ENCODE data around the gene NT5DC3. TPM values are rescaled to one million over a fixed set of nuclear protein-coding genes. Genes with fewer than 3 reads are reported as not detected.
A peak's percentile ranks its signal among the peaks of the same experiment; 100 is the strongest.

The NT5DC3 gene
- 7.0 and 15.4 TPM in 2 replicates for total RNA-seq (2014; rRNA removed; shearing (Covaris generic))

DNA sequence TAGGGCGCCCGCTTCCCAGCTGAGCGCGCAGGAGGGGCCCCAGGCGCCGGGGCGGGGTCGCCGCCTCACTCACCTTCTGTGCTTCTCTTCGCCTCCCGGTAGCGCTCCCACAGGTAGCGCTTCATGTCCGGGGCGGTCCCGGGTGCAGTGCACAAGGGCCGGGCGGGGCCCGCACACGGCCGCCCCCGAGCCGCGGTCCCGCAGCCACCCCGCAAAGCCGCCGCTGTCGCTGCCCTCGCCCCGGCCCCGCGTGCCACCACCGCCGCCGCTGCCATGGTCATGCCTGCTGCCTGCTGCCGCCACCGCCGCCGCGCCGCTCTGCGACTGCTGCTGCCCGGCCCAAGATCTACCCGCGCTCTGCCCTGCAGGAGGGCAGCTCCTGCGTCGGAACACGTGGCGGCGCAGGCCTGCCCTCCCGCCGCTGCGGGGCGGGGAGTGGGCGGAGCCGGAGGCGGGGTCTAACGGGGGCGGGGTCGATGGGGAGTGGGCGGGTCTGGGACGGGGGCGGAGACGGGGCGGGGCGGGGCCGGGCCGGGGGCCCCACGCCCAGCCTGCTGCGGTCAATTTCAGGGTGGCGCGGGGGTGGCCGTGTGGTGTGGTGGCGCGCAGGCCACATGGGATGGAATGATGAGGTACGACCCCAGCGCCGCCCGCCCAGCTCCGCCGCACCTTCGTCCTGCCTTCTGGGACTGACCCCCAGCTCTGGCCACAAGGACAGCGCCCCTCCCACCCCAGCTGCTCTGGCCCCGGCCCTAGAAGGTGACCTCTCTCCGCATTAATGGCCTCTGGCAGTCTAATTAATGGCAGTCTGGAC, at the start of gene NT5DC3:
Gene NT5DC3, minus strand, starts transcription at position 359 of the 814 bp plus-strand sequence. Its CDS starts 78 bp downstream, at position 281.
- Histone ChIP-seq H3K36me3 (peaks cover 5% of the 10 kb centered on the region), H3K4me3 (peak within 1 kb of the TSS; percentile 99), H3K27me3 (replicated peaks) (no peaks in the 10 kb centered on the region), H3K27ac (peak within 1 kb of the TSS; percentile 83), H3K9me3 (replicated peaks) (peaks cover 3% of the 10 kb centered on the region; the same call in 1 of the 2 replicates), H3K4me1 (replicated peaks) (peaks cover 30% of the 10 kb centered on the region)
- DNase-seq (ENCODE audit: low read depth in 1 of 2, low spot score in 2 of 2), result peak; percentile 38 to 84

DNA sequence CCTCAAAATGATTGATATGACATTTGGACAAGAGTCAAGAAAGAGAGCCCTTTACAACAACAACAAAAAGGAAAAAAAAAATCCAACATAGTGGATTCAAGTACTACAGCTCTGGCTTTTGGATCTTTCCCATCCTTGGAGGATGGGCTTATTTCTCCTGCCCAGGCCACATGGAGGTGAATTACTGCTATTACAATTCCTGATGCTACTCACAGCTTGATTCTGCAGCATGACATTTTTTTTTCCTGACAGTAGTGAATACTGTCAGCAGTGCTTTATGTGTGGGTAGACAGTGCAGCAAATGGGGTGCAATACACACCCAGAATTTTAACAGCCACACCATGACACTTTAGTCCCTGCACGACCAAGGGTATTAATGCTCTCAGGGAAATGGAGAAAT, 46.7 kb upstream of the NT5DC3 start:
- Histone ChIP-seq H3K36me3 (no peaks in the 10 kb centered on the region), H3K4me1 (replicated peaks) (no peaks in the 10 kb centered on the region)
- no peak for DNase-seq (ENCODE audit: low read depth in 1 of 2, low spot score in 2 of 2)

DNA sequence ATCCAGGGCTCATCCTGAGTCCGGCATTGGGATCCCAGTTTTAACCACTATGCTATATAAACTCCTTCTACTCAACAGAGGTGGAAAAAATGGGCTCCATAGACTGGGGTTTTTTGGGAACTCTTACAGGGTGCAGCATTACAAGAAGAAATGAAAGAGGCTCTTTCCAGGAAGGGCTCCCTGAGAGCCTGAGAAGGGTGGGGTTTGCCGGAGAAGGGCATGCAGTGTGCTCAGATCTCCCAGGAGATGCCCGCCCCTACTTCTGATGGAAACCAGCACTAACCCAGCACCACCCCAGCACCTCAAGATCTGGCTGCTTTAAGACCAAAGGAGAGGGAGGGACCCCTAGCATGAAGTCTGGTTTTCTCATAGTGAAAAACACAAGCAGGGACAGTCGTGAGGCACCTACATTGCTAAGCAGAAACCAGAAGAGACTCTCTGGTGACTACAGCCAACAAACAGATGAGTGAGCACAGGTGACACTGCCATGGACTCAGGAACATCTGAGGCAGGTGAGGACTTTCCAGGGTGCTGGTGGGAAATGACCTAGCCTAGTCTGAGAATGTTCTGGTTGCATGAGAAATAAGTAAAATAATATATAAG, 45.3 kb upstream of the NT5DC3 start:
- Histone ChIP-seq H3K27me3 (replicated peaks) (no peaks in the 10 kb centered on the region), H3K27ac (no peak overlapping the region), H3K4me3 (no peak overlapping the region), H3K4me1 (replicated peaks) (no peaks in the 10 kb centered on the region), H3K36me3 (no peaks in the 10 kb centered on the region), H3K9me3 (replicated peaks) (no peaks in the 10 kb centered on the region)
- DNase-seq (ENCODE audit: low read depth in 1 of 2, low spot score in 2 of 2), result no peak

More for the DNA sequence above, 46.7 kb upstream of the NT5DC3 start:
- Histone ChIP-seq H3K9me3 (replicated peaks) (no peaks in the 10 kb centered on the region), H3K4me3 (no peak overlapping the region), H3K27me3 (replicated peaks) (no peaks in the 10 kb centered on the region), H3K27ac (no peak overlapping the region)

DNA sequence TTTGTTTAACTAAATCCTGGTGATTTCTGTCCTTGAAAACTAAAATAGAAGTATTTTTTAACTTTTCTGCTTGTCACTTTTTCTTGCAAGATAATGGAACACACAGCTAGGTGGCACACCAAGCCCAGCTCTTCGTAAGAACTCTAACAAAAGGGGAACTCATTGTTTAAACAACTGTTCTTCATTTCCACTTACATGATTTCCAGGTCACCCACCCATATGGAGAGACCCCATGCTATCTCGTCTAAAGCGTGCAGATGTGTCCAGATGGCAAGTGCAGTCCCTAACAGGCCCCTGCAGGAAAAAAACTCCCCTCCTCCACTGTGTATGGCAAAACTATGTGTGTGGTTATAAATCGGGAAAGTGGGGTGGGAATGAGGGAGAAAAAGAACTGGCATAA, 43.3 kb upstream of the NT5DC3 start:
- H3K9me3 ChIP-seq (replicated peaks), result no peaks in the 10 kb centered on the region
- no peaks in the 10 kb centered on the region for H3K36me3 ChIP-seq
- H3K27me3 ChIP-seq (replicated peaks), result no peaks in the 10 kb centered on the region
- no peak for DNase-seq (ENCODE audit: low read depth in 1 of 2, low spot score in 2 of 2)
- H3K4me1 ChIP-seq (replicated peaks), result no peaks in the 10 kb centered on the region
- H3K4me3 ChIP-seq, result no peak overlapping the region
- H3K27ac ChIP-seq, result no peak overlapping the region

DNA sequence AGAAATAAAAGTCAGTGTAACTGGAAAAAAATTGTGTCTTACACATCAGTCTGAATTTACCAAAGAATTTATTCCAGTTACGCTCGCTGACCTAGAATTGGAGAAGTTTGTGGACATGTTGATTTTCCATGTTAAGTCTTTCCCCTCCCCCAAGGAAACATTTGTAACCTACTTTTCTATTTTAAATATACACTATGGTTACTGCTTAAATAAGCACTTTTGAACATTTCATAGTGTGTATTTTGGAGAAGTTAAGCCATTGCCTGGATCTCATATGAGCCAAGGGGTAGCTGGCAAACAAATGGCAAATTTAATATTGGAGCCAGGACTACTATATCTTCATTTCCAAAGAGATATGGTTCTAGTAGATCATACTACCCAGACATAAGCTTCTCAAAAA, 42.9 kb upstream of the NT5DC3 start:
- H3K9me3 ChIP-seq (replicated peaks), result no peaks in the 10 kb centered on the region
- no peak for DNase-seq (ENCODE audit: low read depth in 1 of 2, low spot score in 2 of 2)
- no peak overlapping the region for H3K4me3 ChIP-seq
- H3K4me1 ChIP-seq (replicated peaks), result no peaks in the 10 kb centered on the region
- H3K27me3 ChIP-seq (replicated peaks), result no peaks in the 10 kb centered on the region
- no peak overlapping the region for H3K27ac ChIP-seq
- H3K36me3 ChIP-seq, result no peaks in the 10 kb centered on the region

- Histone ChIP-seq H3K27ac (no peak overlapping the region), H3K9me3 (replicated peaks) (no peaks in the 10 kb centered on the region), H3K4me1 (replicated peaks) (no peaks in the 10 kb centered on the region), H3K27me3 (replicated peaks) (no peaks in the 10 kb centered on the region), H3K4me3 (no peak overlapping the region), H3K36me3 (no peaks in the 10 kb centered on the region)
- no peak for DNase-seq (ENCODE audit: low read depth in 1 of 2, low spot score in 2 of 2)
These were observed 42.0 kb upstream of the NT5DC3 start for GRCh38 chr12:103882861-103883596.

- DNase-seq (ENCODE audit: low read depth in 1 of 2, low spot score in 2 of 2), result no peak
- Histone ChIP-seq H3K36me3 (no peaks in the 10 kb centered on the region), H3K4me3 (no peak overlapping the region), H3K4me1 (replicated peaks) (no peaks in the 10 kb centered on the region), H3K9me3 (replicated peaks) (no peaks in the 10 kb centered on the region), H3K27ac (no peak overlapping the region), H3K27me3 (replicated peaks) (no peaks in the 10 kb centered on the region)
These were observed 40.2 kb upstream of the NT5DC3 start for GRCh38 chr12:103881261-103881660.

DNA sequence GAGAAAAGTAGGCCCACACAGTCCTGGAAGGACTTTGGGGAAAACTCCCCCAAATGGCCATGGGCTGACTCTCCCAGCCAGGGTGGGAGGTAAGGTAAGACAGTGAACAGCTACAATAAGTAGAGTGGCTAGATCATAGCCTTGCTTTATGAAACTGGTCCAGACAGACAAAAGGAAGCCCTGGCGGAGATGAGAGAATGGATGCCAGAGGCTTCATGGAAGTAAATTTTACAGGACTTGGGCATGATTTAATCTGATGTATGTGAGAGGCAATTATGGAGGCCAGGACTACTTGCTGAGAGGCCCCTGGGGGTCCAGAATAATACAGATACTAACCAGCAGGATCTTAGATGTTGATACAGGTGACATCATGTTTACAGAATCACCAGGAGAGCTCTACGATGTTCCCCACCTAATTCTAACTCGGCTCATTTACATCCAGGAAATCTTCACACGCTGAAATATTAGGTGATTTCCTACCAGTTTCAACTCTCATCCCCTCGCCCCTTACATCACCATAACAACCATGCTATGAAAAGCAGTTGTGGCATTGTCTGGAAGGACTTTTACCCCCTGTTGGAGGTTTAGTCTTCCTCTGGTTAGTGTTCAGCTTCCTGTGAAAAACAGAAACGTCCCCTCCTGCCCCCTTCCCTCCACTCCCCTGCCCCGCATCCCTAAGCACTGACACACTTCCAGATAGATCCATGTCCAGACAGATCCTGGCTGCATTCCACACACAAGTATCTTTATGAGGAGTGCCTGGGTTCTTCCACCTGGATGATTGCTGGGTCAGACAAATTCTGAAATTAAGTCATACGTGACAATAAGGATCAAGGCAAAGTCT, 39.5 kb upstream of the NT5DC3 start:
- Histone ChIP-seq H3K27ac (no peak overlapping the region), H3K4me3 (no peak overlapping the region), H3K27me3 (replicated peaks) (no peaks in the 10 kb centered on the region), H3K4me1 (replicated peaks) (no peaks in the 10 kb centered on the region), H3K36me3 (no peaks in the 10 kb centered on the region), H3K9me3 (replicated peaks) (no peaks in the 10 kb centered on the region)
- DNase-seq (ENCODE audit: low read depth in 1 of 2, low spot score in 2 of 2), result no peak

DNA sequence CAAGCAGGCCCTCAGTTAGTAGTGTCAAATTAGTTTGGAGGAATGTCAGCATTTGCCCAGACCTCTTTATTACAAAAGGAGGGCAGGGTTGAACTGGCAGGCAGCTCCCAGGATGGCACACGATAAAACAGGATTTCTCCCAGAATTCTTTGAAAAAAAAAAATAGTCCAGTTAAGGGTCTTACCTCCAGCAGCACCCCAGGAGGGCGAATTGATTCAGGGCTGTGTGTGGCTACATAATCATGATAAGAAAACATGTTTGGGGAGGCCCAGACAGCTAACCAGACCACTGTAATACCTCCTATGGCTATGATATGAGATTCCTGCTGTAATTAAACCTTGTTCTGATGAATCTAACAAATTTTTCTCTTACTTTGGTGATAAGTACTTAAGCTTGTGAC, 38.8 kb upstream of the NT5DC3 start:
- H3K27me3 ChIP-seq (replicated peaks), result no peaks in the 10 kb centered on the region

GRCh38 chr12:103879048-103879692, 38.1 kb upstream of the NT5DC3 start:
- Histone ChIP-seq H3K36me3 (no peaks in the 10 kb centered on the region), H3K27me3 (replicated peaks) (no peaks in the 10 kb centered on the region), H3K4me1 (replicated peaks) (no peaks in the 10 kb centered on the region), H3K4me3 (no peak overlapping the region), H3K9me3 (replicated peaks) (no peaks in the 10 kb centered on the region), H3K27ac (no peak overlapping the region)
- no peak for DNase-seq (ENCODE audit: low read depth in 1 of 2, low spot score in 2 of 2)

More for the DNA sequence above, 38.8 kb upstream of the NT5DC3 start:
- H3K36me3 ChIP-seq, result no peaks in the 10 kb centered on the region
- H3K4me3 ChIP-seq, result no peak overlapping the region
- no peaks in the 10 kb centered on the region for H3K9me3 ChIP-seq (replicated peaks)
- H3K4me1 ChIP-seq (replicated peaks), result no peaks in the 10 kb centered on the region
- no peak for DNase-seq (ENCODE audit: low read depth in 1 of 2, low spot score in 2 of 2)
- H3K27ac ChIP-seq, result no peak overlapping the region

DNA sequence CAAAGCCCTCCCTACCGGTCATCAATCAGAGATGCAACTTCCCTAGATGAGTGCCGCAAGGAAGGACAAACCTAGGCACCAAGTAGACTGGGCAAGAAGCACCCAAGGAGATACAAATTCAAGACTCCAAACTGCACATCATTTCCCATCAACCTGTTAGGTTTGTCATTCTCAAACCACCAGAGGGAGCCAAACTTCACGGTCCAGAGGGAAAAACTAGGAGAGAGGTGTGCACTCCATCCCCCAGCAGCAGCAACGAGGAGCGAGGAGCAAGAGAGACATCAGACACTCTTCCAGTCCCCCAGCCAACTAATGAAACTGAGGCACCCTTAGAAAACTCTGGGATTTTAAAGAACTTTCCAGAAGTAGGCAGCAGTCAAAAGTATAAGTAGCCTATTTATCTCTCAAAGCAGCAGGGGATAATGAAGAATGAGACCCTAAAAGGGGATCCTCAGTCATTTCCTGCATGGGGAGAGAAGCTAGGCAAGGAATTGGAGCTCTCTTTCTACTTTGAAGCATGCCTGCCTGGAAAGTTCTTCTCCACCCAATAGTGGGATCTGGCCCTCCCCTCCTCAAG, 37.0 kb upstream of the NT5DC3 start:
- H3K27me3 ChIP-seq (replicated peaks), result no peaks in the 10 kb centered on the region
- no peaks in the 10 kb centered on the region for H3K9me3 ChIP-seq (replicated peaks)
- DNase-seq (ENCODE audit: low read depth in 1 of 2, low spot score in 2 of 2), result peak; percentile 52 to 65
- no peak overlapping the region for H3K27ac ChIP-seq
- no peaks in the 10 kb centered on the region for H3K36me3 ChIP-seq
- H3K4me1 ChIP-seq (replicated peaks), result no peaks in the 10 kb centered on the region
- no peak overlapping the region for H3K4me3 ChIP-seq

DNA sequence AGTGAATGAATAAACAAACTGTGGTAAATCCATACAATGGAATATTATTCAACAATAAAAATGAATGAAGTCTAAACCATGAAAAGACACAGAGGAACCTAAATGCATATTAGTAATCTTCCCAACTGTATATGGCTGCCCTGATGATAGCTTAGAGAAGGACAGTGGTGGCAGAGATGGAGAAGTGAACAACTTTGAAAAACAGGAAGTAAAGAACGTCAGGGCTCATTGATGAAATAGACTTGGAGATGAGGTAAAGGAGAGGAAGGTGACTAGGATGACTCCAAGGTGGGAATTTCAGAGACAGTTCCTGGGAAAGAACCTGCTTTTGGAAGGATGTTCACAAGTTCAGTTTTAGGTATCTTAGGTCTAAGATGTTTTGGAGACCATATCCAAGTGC, 36.3 kb upstream of the NT5DC3 start:
- Histone ChIP-seq H3K27me3 (replicated peaks) (no peaks in the 10 kb centered on the region), H3K9me3 (replicated peaks) (no peaks in the 10 kb centered on the region), H3K36me3 (no peaks in the 10 kb centered on the region), H3K4me3 (no peak overlapping the region), H3K4me1 (replicated peaks) (no peaks in the 10 kb centered on the region), H3K27ac (no peak overlapping the region)
- no peak for DNase-seq (ENCODE audit: low read depth in 1 of 2, low spot score in 2 of 2)

DNA sequence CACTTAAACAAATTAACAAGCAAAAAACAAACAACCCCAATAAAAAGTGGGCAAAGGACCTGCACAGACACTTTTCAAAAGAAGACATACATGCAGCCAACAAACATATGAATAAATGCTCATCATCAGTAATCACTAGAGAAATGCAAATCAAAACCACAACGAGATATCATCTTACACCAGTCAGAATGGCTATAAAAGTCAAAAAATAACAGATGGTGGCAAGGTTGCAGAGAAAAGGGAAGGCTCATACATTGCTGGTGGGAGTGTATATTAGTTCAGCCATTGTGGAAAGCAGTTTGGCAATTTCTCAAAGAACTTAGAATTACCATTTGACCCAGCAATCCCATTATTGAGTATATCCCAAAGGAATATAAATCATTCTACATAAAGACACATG, 34.6 kb upstream of the NT5DC3 start:
- Histone ChIP-seq H3K36me3 (no peaks in the 10 kb centered on the region), H3K27ac (no peak overlapping the region), H3K9me3 (replicated peaks) (no peaks in the 10 kb centered on the region), H3K4me1 (replicated peaks) (no peaks in the 10 kb centered on the region), H3K4me3 (no peak overlapping the region), H3K27me3 (replicated peaks) (no peaks in the 10 kb centered on the region)
- DNase-seq (ENCODE audit: low read depth in 1 of 2, low spot score in 2 of 2), result no peak
